DND-41 (cell line): ENCODE data around the gene FBXW8.

Experiments
- EZH2 ChIP-seq: IDR thresholded peaks from 3 replicates; pipeline ENCODE4 v1.6.1; 2012; ENCODE audit warnings: borderline replicate concordance, low read depth, mild to moderate bottlenecking, moderate library complexity, low read length, inconsistent platforms; ENCODE audit not compliant: severe bottlenecking
- TF ChIP-seq, protein P1 (sequence below): IDR thresholded peaks from 2 replicates; pipeline ENCODE4 v1.5.1; 2012; ENCODE audit warnings: borderline replicate concordance, low read length, moderate library complexity, mild to moderate bottlenecking; ENCODE audit not compliant: poor library complexity, severe bottlenecking; ENCODE audit errors: extremely low read depth

DNA sequence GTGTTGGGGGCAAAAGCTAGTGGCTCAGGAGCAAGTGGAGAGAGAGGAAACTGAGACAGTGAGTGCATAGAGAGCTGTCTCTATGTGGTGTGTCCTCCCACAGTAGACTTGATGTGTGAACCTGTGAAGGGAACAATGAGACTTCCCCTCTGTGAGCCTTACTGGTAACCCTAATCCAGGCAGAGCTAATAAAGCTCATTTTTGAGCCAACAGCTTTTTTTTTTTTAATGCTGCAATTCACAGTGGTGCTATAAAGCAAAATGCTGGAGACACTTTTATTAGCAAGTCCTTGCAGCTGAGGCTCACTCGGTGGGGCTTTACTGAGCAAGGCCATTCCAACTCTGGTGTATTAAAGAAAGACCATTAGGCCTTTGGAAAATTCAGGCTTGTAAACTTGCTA lies 26.9 kb downstream of the FBXW8 start:
- TF ChIP-seq, protein P1, sequence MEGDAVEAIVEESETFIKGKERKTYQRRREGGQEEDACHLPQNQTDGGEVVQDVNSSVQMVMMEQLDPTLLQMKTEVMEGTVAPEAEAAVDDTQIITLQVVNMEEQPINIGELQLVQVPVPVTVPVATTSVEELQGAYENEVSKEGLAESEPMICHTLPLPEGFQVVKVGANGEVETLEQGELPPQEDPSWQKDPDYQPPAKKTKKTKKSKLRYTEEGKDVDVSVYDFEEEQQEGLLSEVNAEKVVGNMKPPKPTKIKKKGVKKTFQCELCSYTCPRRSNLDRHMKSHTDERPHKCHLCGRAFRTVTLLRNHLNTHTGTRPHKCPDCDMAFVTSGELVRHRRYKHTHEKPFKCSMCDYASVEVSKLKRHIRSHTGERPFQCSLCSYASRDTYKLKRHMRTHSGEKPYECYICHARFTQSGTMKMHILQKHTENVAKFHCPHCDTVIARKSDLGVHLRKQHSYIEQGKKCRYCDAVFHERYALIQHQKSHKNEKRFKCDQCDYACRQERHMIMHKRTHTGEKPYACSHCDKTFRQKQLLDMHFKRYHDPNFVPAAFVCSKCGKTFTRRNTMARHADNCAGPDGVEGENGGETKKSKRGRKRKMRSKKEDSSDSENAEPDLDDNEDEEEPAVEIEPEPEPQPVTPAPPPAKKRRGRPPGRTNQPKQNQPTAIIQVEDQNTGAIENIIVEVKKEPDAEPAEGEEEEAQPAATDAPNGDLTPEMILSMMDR: no peak
- TF ChIP-seq EZH2: no peak
